Vagina (tissue), 2 donors: Measurements from ENCODE around the gene C12orf60.

Experiments
- CTCF ChIP-seq, 3 experiments: fragments of 450-650 bp in 2 of 3; fragments of 200-600 bp in 1 of 3; sonication (generic) in 1 of 3; IDR thresholded peaks; one replicate each; pipeline ENCODE4 v1.5.1; 2017 to 2019; ENCODE audit warnings: antibody characterized with exemption in 3 of 3, mild to moderate bottlenecking in 2 of 3, moderate library complexity in 2 of 3
- POLR2A ChIP-seq, 2 donors: fragments of 450-650 bp; IDR thresholded peaks; one replicate each; pipeline ENCODE4 v1.6.1; 2017; ENCODE audit warnings: antibody characterized with exemption in 2 of 2, mild to moderate bottlenecking in 2 of 2, moderate library complexity in 2 of 2
- POLR2AphosphoS5 ChIP-seq, 2 donors: sonication (generic); formaldehyde crosslinking; IDR thresholded peaks; one replicate each; pipeline ENCODE4 v1.9.0; 2017; ENCODE audit warnings: antibody characterized with exemption in 2 of 2, mild to moderate bottlenecking in 2 of 2, low read depth in 1 of 2; ENCODE audit not compliant: insufficient read depth in 1 of 2

- TF ChIP-seq CTCF (IDR thresholded peaks at IDR 0.05) (no peak), POLR2A (IDR thresholded peaks at IDR 0.05) (no peak), POLR2AphosphoS5 (IDR thresholded peaks at IDR 0.05; ENCODE audit: insufficient read depth in 1 of 2, low read depth in 1 of 2) (no peak)
Observed at GRCh38 chr12:14858513-14858912, 55.0 kb downstream of the C12orf60 start.
